Transverse colon (tissue), 3 donors: ENCODE measurements around the gene DNAJC10.

Experiments used
- EP300 ChIP-seq: sonication (generic); formaldehyde crosslinking; IDR thresholded peaks from one replicate; pipeline ENCODE4 v1.6.1; 2017; ENCODE audit warnings: antibody characterized with exemption, low read depth
- POLR2A ChIP-seq: fragments of 450-650 bp; IDR thresholded peaks from one replicate; pipeline ENCODE4 v1.6.1; 2016; ENCODE audit warnings: antibody characterized with exemption, mild to moderate bottlenecking, moderate library complexity
- TF ChIP-seq, protein P1 (sequence below), 5 experiments: fragments of 200-600 bp in 3 of 5; fragments of 450-650 bp in 2 of 5; sonication (generic) in 3 of 5; IDR thresholded peaks; 1 replicate in 2 of 5; 2 replicates in 3 of 5; pipeline ENCODE4 v1.5.1; 2016 to 2017; ENCODE audit warnings: antibody characterized with exemption in 5 of 5, inconsistent platforms in 3 of 5, mild to moderate bottlenecking in 2 of 5, moderate library complexity in 1 of 5

DNA sequence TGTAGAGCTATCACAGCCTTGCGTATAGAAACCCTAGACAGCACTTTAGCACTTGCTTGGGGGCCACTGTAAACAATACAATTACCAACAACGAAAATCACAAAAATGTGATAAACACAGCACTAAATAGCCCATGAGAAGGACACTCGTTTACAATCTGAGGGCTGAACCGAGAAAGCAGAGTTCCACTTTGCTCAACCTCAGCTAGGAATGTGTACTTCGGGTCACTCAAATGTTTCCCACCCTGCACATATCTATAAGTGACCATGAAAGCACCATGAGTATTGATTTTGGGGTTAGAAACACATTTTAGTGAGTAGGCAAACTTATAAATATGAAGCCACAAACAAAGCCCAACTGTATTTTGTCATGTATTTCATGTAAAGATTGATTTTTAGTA, 88.1 kb downstream of the DNAJC10 start:
- TF ChIP-seq POLR2A (no peak), EP300 (no peak)
- TF ChIP-seq, protein P1, sequence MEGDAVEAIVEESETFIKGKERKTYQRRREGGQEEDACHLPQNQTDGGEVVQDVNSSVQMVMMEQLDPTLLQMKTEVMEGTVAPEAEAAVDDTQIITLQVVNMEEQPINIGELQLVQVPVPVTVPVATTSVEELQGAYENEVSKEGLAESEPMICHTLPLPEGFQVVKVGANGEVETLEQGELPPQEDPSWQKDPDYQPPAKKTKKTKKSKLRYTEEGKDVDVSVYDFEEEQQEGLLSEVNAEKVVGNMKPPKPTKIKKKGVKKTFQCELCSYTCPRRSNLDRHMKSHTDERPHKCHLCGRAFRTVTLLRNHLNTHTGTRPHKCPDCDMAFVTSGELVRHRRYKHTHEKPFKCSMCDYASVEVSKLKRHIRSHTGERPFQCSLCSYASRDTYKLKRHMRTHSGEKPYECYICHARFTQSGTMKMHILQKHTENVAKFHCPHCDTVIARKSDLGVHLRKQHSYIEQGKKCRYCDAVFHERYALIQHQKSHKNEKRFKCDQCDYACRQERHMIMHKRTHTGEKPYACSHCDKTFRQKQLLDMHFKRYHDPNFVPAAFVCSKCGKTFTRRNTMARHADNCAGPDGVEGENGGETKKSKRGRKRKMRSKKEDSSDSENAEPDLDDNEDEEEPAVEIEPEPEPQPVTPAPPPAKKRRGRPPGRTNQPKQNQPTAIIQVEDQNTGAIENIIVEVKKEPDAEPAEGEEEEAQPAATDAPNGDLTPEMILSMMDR (IDR thresholded peaks at IDR 0.05), result no peak
